SU-DHL-6 (cell line): ENCODE data around the gene ME1.

Source experiments
- H2AFZ ChIP-seq: fragments of 200-600 bp; sonication (generic); 2 replicates; pipeline ENCODE4 v1.6.1; 2014; ENCODE audit warnings: low read depth, mild to moderate bottlenecking, moderate library complexity, mixed read lengths, antibody characterized with exemption, low read length; ENCODE audit not compliant: severe bottlenecking
- H3F3A ChIP-seq: fragments of 200-600 bp; shearing (Covaris generic); 2 replicates; pipeline ENCODE4 v1.6.0; 2016; ENCODE audit warnings: antibody characterized with exemption, mild to moderate bottlenecking; ENCODE audit not compliant: insufficient read depth
- H3K27ac ChIP-seq: fragments of 200-600 bp; sonication (generic); 2 replicates; pipeline ENCODE4 v1.5.1; 2016; ENCODE audit warnings: low read depth, mild to moderate bottlenecking, low read length, moderate library complexity, mixed read lengths
- H3K27me3 ChIP-seq: fragments of 200-600 bp; sonication (generic), shearing (Covaris generic); 2 replicates; pipeline ENCODE4 v1.6.0; 2014; ENCODE audit warnings: mild to moderate bottlenecking, low read length
- H3K36me3 ChIP-seq: fragments of 200-600 bp; sonication (generic); 2 replicates; pipeline ENCODE4 v1.6.1; 2014; ENCODE audit warnings: mild to moderate bottlenecking, low read length, mixed read lengths
- H3K4me2 ChIP-seq: fragments of 300-600, 200-600 bp; shearing (Covaris generic), sonication (generic); 2 replicates; pipeline ENCODE4 v1.6.0; 2014; ENCODE audit warnings: low read length, low read depth, mild to moderate bottlenecking; ENCODE audit not compliant: poor library complexity, severe bottlenecking
- H3K4me3 ChIP-seq: fragments of 200-600 bp; sonication (generic); 2 replicates; pipeline ENCODE4 v1.5.1; 2014; ENCODE audit warnings: antibody characterized with exemption, low read length, mild to moderate bottlenecking, mixed read lengths; ENCODE audit not compliant: insufficient read depth, poor library complexity, severe bottlenecking
- H3K79me2 ChIP-seq: fragments of 200-600 bp; sonication (generic); 2 replicates; pipeline ENCODE4 v1.6.1; 2014; ENCODE audit warnings: mild to moderate bottlenecking, low read length, moderate library complexity; ENCODE audit not compliant: insufficient read depth
- H3K9ac ChIP-seq: fragments of 200-600 bp; sonication (generic); 2 replicates; pipeline ENCODE4 v1.7.0; 2014; ENCODE audit warnings: mild to moderate bottlenecking, low read length
- H3K9me2 ChIP-seq: fragments of 200-600 bp; sonication (generic); replicated peaks from 2 replicates; pipeline ENCODE4 v1.6.1; 2014; ENCODE audit warnings: low read length; ENCODE audit not compliant: insufficient read depth
- H3K9me3 ChIP-seq: fragments of 200-600 bp; sonication (generic); 2 replicates; pipeline ENCODE4 v1.6.1; 2014; ENCODE audit warnings: low read length, mixed read lengths; ENCODE audit not compliant: insufficient read depth
- H4K20me1 ChIP-seq: fragments of 200-600 bp; sonication (generic); 2 replicates; pipeline ENCODE4 v1.6.1; 2014; ENCODE audit warnings: low read depth, mild to moderate bottlenecking, antibody characterized with exemption, low read length, moderate library complexity, mixed read lengths
- EZH2phosphoT487 ChIP-seq: fragments of 200-600 bp; sonication (generic), shearing (Covaris generic); conservative IDR thresholded peaks from 2 replicates; pipeline ENCODE4 v1.6.1; 2018; ENCODE audit warnings: mild to moderate bottlenecking, antibody characterized with exemption, low read length, moderate library complexity, mixed read lengths
- TF ChIP-seq, protein P1 (sequence below): fragments of 200-600 bp; sonication (generic); IDR thresholded peaks from one replicate; pipeline ENCODE4 v1.5.1; 2017; ENCODE audit warnings: antibody characterized with exemption, mild to moderate bottlenecking, low read length, moderate library complexity; ENCODE audit not compliant: insufficient read depth, poor library complexity, severe bottlenecking

ME1 gene

DNA sequence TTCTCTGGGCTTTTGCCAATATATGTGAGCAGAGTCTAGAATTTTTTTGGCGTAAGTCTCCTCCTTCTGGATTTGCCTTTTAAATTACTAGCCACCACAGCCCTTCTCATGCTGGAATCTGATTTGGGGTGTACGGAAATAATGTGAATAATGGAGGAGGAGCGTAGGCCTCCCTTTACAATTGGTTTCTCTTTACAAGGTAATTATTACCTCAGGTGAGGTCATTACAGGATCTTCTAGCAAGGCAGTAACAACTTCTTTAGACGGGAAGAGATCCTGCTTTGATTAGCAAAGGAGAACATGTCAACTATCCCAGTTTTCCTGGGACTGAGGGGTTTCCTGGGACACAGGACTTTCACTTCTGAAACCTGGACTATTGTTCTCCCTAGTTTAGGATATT, 228.8 kb downstream of the ME1 start:
- H3K27ac ChIP-seq = no peak overlapping the region
- no peaks in the 10 kb centered on the region for H3K9me2 ChIP-seq
- no peaks in the 10 kb centered on the region for H3K36me3 ChIP-seq
- no peaks in the 10 kb centered on the region for H3F3A ChIP-seq
- TF ChIP-seq, protein P1, sequence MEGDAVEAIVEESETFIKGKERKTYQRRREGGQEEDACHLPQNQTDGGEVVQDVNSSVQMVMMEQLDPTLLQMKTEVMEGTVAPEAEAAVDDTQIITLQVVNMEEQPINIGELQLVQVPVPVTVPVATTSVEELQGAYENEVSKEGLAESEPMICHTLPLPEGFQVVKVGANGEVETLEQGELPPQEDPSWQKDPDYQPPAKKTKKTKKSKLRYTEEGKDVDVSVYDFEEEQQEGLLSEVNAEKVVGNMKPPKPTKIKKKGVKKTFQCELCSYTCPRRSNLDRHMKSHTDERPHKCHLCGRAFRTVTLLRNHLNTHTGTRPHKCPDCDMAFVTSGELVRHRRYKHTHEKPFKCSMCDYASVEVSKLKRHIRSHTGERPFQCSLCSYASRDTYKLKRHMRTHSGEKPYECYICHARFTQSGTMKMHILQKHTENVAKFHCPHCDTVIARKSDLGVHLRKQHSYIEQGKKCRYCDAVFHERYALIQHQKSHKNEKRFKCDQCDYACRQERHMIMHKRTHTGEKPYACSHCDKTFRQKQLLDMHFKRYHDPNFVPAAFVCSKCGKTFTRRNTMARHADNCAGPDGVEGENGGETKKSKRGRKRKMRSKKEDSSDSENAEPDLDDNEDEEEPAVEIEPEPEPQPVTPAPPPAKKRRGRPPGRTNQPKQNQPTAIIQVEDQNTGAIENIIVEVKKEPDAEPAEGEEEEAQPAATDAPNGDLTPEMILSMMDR = no peak
- no peak for TF ChIP-seq EZH2phosphoT487
- H4K20me1 ChIP-seq = no peaks in the 10 kb centered on the region
- H3K27me3 ChIP-seq = no peaks in the 10 kb centered on the region
- no peaks in the 10 kb centered on the region for H3K79me2 ChIP-seq
- no peak overlapping the region for H2AFZ ChIP-seq
- H3K9ac ChIP-seq = no peak overlapping the region
- no peak overlapping the region for H3K4me2 ChIP-seq
- no peak overlapping the region for H3K4me3 ChIP-seq
- H3K9me3 ChIP-seq = no peaks in the 10 kb centered on the region

DNA sequence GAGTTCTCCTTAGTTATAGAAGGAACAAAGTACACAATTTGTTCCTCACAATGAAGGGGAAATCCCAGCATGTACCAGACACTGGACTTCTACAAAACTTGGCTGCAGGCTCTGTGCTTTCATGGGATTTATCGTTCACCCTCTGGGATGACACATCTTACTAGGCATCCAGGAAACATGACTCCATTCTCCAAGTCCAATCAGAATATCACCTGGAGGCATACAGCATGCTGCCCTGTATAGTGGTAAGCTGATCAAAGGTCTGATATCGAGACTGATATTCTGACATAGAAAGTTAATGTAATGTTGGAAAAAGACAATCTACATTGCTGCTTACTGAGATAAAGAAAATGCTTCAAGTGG, 231.0 kb downstream of the ME1 start:
- no peaks in the 10 kb centered on the region for H3K36me3 ChIP-seq
- no peak overlapping the region for H3K4me2 ChIP-seq
- no peak overlapping the region for H3K4me3 ChIP-seq
- no peak overlapping the region for H3K9ac ChIP-seq
- H3F3A ChIP-seq = no peaks in the 10 kb centered on the region
- no peaks in the 10 kb centered on the region for H3K9me2 ChIP-seq
- H3K79me2 ChIP-seq = no peaks in the 10 kb centered on the region
- H2AFZ ChIP-seq = no peak overlapping the region
- no peak overlapping the region for H3K27ac ChIP-seq
- no peaks in the 10 kb centered on the region for H4K20me1 ChIP-seq
- no peak for TF ChIP-seq EZH2phosphoT487
- TF ChIP-seq, protein P1 = no peak
- no peaks in the 10 kb centered on the region for H3K27me3 ChIP-seq
- no peaks in the 10 kb centered on the region for H3K9me3 ChIP-seq

DNA sequence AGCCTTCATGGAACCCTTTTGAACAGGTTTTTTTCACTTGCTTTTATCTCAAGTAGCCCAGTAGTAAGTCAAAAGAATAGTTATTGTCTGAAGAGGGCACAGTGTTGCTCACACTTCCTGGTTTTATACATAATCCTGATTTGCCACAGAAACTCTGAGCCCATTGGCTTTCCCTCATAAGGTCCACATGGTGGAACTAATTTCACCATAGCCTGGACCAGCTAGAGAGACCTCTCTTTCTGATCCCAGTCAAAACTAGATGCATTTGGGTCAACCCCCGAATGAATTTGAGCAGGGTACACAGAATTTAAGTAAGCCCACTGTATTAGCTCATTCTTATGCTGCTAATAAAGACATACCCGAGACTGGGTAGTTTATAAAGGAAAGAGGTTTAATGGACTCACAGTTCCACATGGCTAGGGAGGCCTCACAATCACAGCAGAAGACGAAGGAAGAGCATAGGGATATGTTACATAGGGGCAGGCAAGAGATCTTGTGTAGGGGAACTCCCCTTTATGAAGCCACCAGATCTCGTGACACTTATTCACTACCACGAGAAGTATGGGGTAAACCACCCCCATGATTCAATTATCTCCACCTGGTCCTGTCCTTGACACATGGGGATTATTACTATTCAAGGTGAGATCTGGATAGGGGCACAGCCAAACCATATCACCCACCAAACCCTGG, 231.5 kb downstream of the ME1 start:
- Histone ChIP-seq H3K79me2 (no peaks in the 10 kb centered on the region), H3K4me3 (no peak overlapping the region), H3K27ac (no peak overlapping the region), H2AFZ (no peak overlapping the region), H3K27me3 (no peaks in the 10 kb centered on the region), H3K36me3 (no peaks in the 10 kb centered on the region), H3K9me3 (no peaks in the 10 kb centered on the region), H3K9ac (no peak overlapping the region), H3K4me2 (no peak overlapping the region), H3K9me2 (no peaks in the 10 kb centered on the region), H4K20me1 (no peaks in the 10 kb centered on the region), H3F3A (peaks cover 3% of the 10 kb centered on the region; the same call in 1 of the 2 replicates)
- TF ChIP-seq, protein P1 = no peak
- TF ChIP-seq EZH2phosphoT487 = no peak
